HepG2 (cell line): ENCODE measurements around the gene HS3ST3B1. TPM values are rescaled to one million over a fixed set of nuclear protein-coding genes. Genes with fewer than 3 reads are reported as not detected.

Source experiments
- ATF7 ChIP-seq, 2 experiments: fragments of 450-650 bp in 1 of 2; sonication (generic) in 1 of 2; formaldehyde crosslinking in 1 of 2; IDR thresholded peaks; 2 replicates each; pipeline versions ENCODE4 v1.4.0 to v1.6.1; 2016 to 2020; ENCODE audit warnings: antibody characterized with exemption in 1 of 2, mild to moderate bottlenecking in 1 of 2, missing genetic modification reagents in 1 of 2
- ATRX ChIP-seq: sonication (generic); formaldehyde crosslinking; IDR thresholded peaks from 2 replicates; pipeline ENCODE4 v1.4.0; 2020; ENCODE audit warnings: missing genetic modification reagents, borderline replicate concordance
- CCAR2 ChIP-seq: fragments of 200-400 bp; formaldehyde crosslinking; optimal IDR thresholded peaks from 2 replicates; pipeline ENCODE3; 2018; ENCODE audit warnings: low read depth, mild to moderate bottlenecking, low read length, moderate library complexity
- GABPA ChIP-seq, 2 experiments: IDR thresholded peaks; 2 replicates each; pipeline ENCODE4 v1.6.1; 2011 to 2016; ENCODE audit warnings: low read depth in 2 of 2, low read length in 1 of 2, missing biosample characterization in 1 of 2, missing genetic modification characterization in 1 of 2
- KLF15 ChIP-seq: sonication (generic); formaldehyde crosslinking; IDR thresholded peaks from 2 replicates; pipeline ENCODE4 v1.8.1; 2023; ENCODE audit warnings: borderline replicate concordance, mild to moderate bottlenecking, inconsistent platforms, missing genetic modification reagents, mixed read lengths
- PHF20 ChIP-seq: sonication (generic); formaldehyde crosslinking; IDR thresholded peaks from 2 replicates; pipeline ENCODE4 v1.5.0; 2020; ENCODE audit warnings: mild to moderate bottlenecking, missing genetic modification reagents
- RARG ChIP-seq: sonication (generic); formaldehyde crosslinking; IDR thresholded peaks from 2 replicates; pipeline ENCODE4 v1.4.0; 2020; ENCODE audit warnings: low read depth, mild to moderate bottlenecking, missing genetic modification reagents
- SKI ChIP-seq: fragments of 450-650 bp; IDR thresholded peaks from one replicate; pipeline ENCODE4 v1.6.1; 2018; ENCODE audit warnings: mild to moderate bottlenecking; ENCODE audit not compliant: partially characterized antibody
- SRSF1 ChIP-seq: fragments of 200-400 bp; formaldehyde crosslinking; optimal IDR thresholded peaks from 2 replicates; pipeline ENCODE3; 2017; ENCODE audit warnings: mild to moderate bottlenecking, low read depth, low read length, moderate library complexity
- TCF12 ChIP-seq, 2 experiments: fragments of 450-650 bp in 1 of 2; sonication (generic) in 1 of 2; formaldehyde crosslinking in 1 of 2; IDR thresholded peaks; 2 replicates each; pipeline versions ENCODE4 v1.6.1 to v1.8.0; 2017 to 2022; ENCODE audit warnings: antibody characterized with exemption in 1 of 2, mild to moderate bottlenecking in 1 of 2, missing genetic modification reagents in 1 of 2, moderate library complexity in 1 of 2
- YEATS4 ChIP-seq: sonication (generic); formaldehyde crosslinking; IDR thresholded peaks from 2 replicates; pipeline ENCODE4 v1.4.0; 2020; ENCODE audit warnings: missing genetic modification reagents, borderline replicate concordance
- ZFP1 ChIP-seq: IDR thresholded peaks from 2 replicates; pipeline ENCODE4 v1.6.1; 2016
- ZNF205 ChIP-seq: IDR thresholded peaks from 2 replicates; pipeline ENCODE4 v1.6.1; 2018; ENCODE audit warnings: missing biosample characterization, missing genetic modification reagents
- ZNF207 ChIP-seq: fragments of 450-650 bp; IDR thresholded peaks from 2 replicates; pipeline ENCODE4 v1.6.1; 2016; ENCODE audit warnings: antibody characterized with exemption, borderline replicate concordance
- ZNF33B ChIP-seq: sonication (generic); formaldehyde crosslinking; IDR thresholded peaks from 2 replicates; pipeline ENCODE4 v1.5.1; 2020; ENCODE audit warnings: mild to moderate bottlenecking, missing genetic modification reagents
- ZNF34 ChIP-seq: sonication (generic); formaldehyde crosslinking; IDR thresholded peaks from 2 replicates; pipeline ENCODE4 v1.4.0; 2020; ENCODE audit warnings: mild to moderate bottlenecking, missing genetic modification reagents, borderline replicate concordance
- ZNF530 ChIP-seq: sonication (generic); formaldehyde crosslinking; IDR thresholded peaks from 2 replicates; pipeline ENCODE4 v1.5.0; 2020; ENCODE audit warnings: low read depth, mild to moderate bottlenecking, missing genetic modification reagents
- ZNF547 ChIP-seq: sonication (generic); formaldehyde crosslinking; IDR thresholded peaks from 2 replicates; pipeline ENCODE4 v1.5.1; 2020; ENCODE audit warnings: mild to moderate bottlenecking, missing genetic modification reagents
- ZNF570 ChIP-seq: sonication (generic); formaldehyde crosslinking; IDR thresholded peaks from 2 replicates; pipeline ENCODE4 v1.4.0; 2020; ENCODE audit warnings: mild to moderate bottlenecking, missing genetic modification reagents, borderline replicate concordance
- ZNF629 ChIP-seq: sonication (generic); formaldehyde crosslinking; conservative IDR thresholded peaks from 2 replicates; pipeline ENCODE4 v1.5.0; 2020; ENCODE audit warnings: missing genetic modification reagents
- ZNF660 ChIP-seq: sonication (generic); formaldehyde crosslinking; IDR thresholded peaks from 2 replicates; pipeline ENCODE4 v1.5.1; 2020; ENCODE audit warnings: mild to moderate bottlenecking, low read depth, missing genetic modification reagents, borderline replicate concordance
- ZNF720 ChIP-seq: sonication (generic); formaldehyde crosslinking; IDR thresholded peaks from 2 replicates; pipeline ENCODE4 v1.4.0; 2020; ENCODE audit warnings: missing genetic modification reagents
- ZNF777 ChIP-seq: sonication (generic); formaldehyde crosslinking; IDR thresholded peaks from 2 replicates; pipeline ENCODE4 v1.4.0; 2020; ENCODE audit warnings: missing genetic modification reagents
- polyA plus RNA-seq, 8 experiments: library from polyadenylated mRNA; depleted of rRNA in 3 of 8; stranded (reverse) in 7 of 8; unstranded in 1 of 8; fragments of >200 nt; fragmentation: Illumina TruSeq in 4 of 8; extraction: Trizol in 4 of 8; gene quantifications; 2 replicates each; pipeline versions ENCODE4 v1.2.1 to v1.2.3, GENCODE V29; 2011 to 2016; ENCODE audit warnings: low read depth in 4 of 8, missing spikeins in 1 of 8, mixed read lengths in 1 of 8; ENCODE audit not compliant: insufficient read depth in 1 of 8
- total RNA-seq, 5 experiments: library from RNA; depleted of rRNA; stranded (reverse); fragments of >200 nt; fragmentation: Illumina TruSeq; extraction: Trizol; gene quantifications; 2 replicates each; pipeline ENCODE4 v1.2.3, GENCODE V29; 2016; ENCODE audit warnings: low read depth in 1 of 5
- TF ChIP-seq, protein P1 (sequence below): IDR thresholded peaks from 2 replicates; pipeline ENCODE4 v1.6.1; 2016; ENCODE audit warnings: control low read depth
- TF ChIP-seq, protein P2 (sequence below): sonication (generic); formaldehyde crosslinking; IDR thresholded peaks from 2 replicates; pipeline ENCODE4 v1.5.0; 2020; ENCODE audit warnings: missing genetic modification reagents
- TF ChIP-seq, protein P3 (sequence below): IDR thresholded peaks from 2 replicates; pipeline ENCODE4 v1.6.1; 2016; ENCODE audit warnings: missing compliant biosample characterization, missing genetic modification reagents, borderline replicate concordance

The HS3ST3B1 gene
- total and polyA plus RNA-seq, 2 of the 13 experiments (the other 11 are each of a cell fraction or from before 2014, with no cell fraction given), result 15.7 to 39.5 TPM

DNA sequence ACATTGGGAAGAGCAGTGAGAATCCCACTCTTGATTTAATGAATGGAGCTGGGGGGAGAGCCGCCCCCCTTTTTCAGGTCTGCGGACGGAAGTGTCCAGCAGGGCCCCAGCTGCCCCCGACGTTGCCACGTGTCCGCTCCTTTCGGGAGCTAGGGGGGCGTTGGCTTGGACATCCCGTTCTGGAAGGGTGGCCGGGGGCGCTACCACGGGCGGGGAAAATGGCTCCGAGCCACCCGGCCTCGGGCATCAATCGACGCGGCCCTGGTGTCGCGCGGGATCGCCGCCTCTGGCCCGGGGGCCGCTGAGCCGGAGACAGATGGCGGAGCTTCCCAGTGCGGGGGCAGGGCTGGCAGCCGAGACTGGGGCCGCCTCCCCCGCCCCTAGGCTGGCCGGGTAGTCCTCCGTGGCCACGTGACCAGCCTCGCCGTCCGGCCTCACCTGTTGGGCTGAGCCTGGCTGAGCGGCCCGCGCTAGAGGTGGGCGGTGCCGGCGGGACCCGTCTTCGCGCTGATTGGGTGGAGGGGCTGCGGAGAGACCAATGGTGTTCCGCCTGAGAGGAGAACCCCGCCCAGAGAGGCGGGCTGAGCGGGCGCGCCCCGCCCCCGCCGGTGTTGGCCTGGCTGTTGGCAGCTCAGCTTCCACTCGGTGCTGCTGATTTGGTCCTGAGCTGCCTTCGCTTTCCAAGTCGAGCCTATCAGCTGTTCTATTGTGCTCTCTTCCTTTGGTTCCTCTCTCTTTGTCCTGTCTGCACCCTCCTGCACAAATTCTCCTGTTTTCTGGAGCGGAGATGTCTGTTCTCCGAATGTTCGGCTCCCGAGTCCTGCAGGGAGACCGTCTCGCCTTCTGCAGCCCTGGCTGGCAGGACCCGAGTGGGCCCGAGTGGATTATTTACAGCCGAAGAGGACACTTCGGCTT is 8.3 kb downstream of the HS3ST3B1 start (continued):
- peak; percentile 53; the same call in 1 of the 2 replicates for TF ChIP-seq PHF20 (CRISPR knock-in tag)
- TF ChIP-seq ZNF34 (CRISPR knock-in tag), result no peak
- TF ChIP-seq SRSF1, result no peak
- 0 out of 2 replicates have a peak, but pooled peaks have one; percentile 25 for TF ChIP-seq ZNF629
- no peak for TF ChIP-seq RARG (CRISPR knock-in tag)
- TF ChIP-seq TCF12 (IDR thresholded peaks at IDR 0.05), result no peak
- TF ChIP-seq TCF12 (CRISPR knock-in tag; IDR thresholded peaks at IDR 0.05), result peak; percentile 48; the same call in 1 of the 2 replicates
- no peak for TF ChIP-seq ZNF720 (CRISPR knock-in tag)
- no peak for TF ChIP-seq ATF7 (IDR thresholded peaks at IDR 0.05)
- TF ChIP-seq ATF7 (CRISPR knock-in tag; IDR thresholded peaks at IDR 0.05), result no peak
- no peak for TF ChIP-seq ZNF660 (CRISPR knock-in tag)
- TF ChIP-seq KLF15 (CRISPR knock-in tag), result 0 out of 2 replicates have a peak, but pooled peaks have one; percentile 66
- TF ChIP-seq GABPA (IDR thresholded peaks at IDR 0.05; ENCODE audit: low read depth, low read length), result no peak
- peak; percentile 64 for TF ChIP-seq GABPA (CRISPR knock-in tag; IDR thresholded peaks at IDR 0.05; ENCODE audit: low read depth)
- TF ChIP-seq SKI, result peak; percentile 81
- no peak for TF ChIP-seq CCAR2
- TF ChIP-seq ZNF530 (CRISPR knock-in tag), result no peak
- TF ChIP-seq, protein P1, sequence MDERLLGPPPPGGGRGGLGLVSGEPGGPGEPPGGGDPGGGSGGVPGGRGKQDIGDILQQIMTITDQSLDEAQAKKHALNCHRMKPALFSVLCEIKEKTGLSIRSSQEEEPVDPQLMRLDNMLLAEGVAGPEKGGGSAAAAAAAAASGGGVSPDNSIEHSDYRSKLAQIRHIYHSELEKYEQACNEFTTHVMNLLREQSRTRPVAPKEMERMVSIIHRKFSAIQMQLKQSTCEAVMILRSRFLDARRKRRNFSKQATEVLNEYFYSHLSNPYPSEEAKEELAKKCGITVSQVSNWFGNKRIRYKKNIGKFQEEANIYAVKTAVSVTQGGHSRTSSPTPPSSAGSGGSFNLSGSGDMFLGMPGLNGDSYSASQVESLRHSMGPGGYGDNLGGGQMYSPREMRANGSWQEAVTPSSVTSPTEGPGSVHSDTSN, result no peak
- no peak for TF ChIP-seq ATRX (CRISPR knock-in tag)
- TF ChIP-seq ZNF205 (CRISPR knock-in tag), result no peak; the same call in 1 of the 2 replicates
- TF ChIP-seq, protein P2, sequence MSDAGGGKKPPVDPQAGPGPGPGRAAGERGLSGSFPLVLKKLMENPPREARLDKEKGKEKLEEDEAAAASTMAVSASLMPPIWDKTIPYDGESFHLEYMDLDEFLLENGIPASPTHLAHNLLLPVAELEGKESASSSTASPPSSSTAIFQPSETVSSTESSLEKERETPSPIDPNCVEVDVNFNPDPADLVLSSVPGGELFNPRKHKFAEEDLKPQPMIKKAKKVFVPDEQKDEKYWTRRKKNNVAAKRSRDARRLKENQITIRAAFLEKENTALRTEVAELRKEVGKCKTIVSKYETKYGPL (CRISPR knock-in tag), result no peak
- no peak for TF ChIP-seq ZFP1 (CRISPR knock-in tag)
- no peak for TF ChIP-seq ZNF207
- TF ChIP-seq ZNF570, result no peak
- 0 out of 2 replicates have a peak, but pooled peaks have one; percentile 50 for TF ChIP-seq ZNF33B
- TF ChIP-seq ZNF777 (CRISPR knock-in tag), result peak; percentile 66; the same call in 1 of the 2 replicates
- peak; percentile 92 for TF ChIP-seq ZNF547 (CRISPR knock-in tag)
- TF ChIP-seq, protein P3, sequence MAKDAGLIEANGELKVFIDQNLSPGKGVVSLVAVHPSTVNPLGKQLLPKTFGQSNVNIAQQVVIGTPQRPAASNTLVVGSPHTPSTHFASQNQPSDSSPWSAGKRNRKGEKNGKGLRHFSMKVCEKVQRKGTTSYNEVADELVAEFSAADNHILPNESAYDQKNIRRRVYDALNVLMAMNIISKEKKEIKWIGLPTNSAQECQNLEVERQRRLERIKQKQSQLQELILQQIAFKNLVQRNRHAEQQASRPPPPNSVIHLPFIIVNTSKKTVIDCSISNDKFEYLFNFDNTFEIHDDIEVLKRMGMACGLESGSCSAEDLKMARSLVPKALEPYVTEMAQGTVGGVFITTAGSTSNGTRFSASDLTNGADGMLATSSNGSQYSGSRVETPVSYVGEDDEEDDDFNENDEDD (CRISPR knock-in tag), result peak; percentile 90; the same call in 1 of the 2 replicates
- peak; percentile 96 for TF ChIP-seq YEATS4
